PFSK-1 (cell line): ENCODE data around the gene ATP2A2.

Experiments
- FOXP2 ChIP-seq: optimal IDR thresholded peaks from 2 replicates; pipeline ENCODE3; 2011; ENCODE audit warnings: borderline replicate concordance, control low read depth, inconsistent platforms; ENCODE audit not compliant: insufficient read depth; ENCODE audit errors: extremely low read length, extremely low read depth
- POLR2AphosphoS5 ChIP-seq: IDR thresholded peaks from 2 replicates; pipeline ENCODE4 v1.6.1; 2012; ENCODE audit warnings: low read depth, mild to moderate bottlenecking, control low read depth, low read length, moderate library complexity
- SIN3A ChIP-seq: IDR thresholded peaks from 2 replicates; pipeline ENCODE4 v1.6.1; 2012; ENCODE audit warnings: mild to moderate bottlenecking, low read length, moderate library complexity, borderline replicate concordance; ENCODE audit not compliant: insufficient read depth
- TAF1 ChIP-seq: IDR thresholded peaks from 2 replicates; pipeline ENCODE4 v1.6.1; 2012; ENCODE audit warnings: low read length, control low read depth, borderline replicate concordance; ENCODE audit not compliant: insufficient read depth
- TF ChIP-seq, protein P1 (sequence below), 2 experiments: IDR thresholded peaks; 2 replicates each; pipeline versions ENCODE4 v1.6.1 to v1.8.0; 2011 to 2012; ENCODE audit warnings: low read depth in 2 of 2, low read length in 2 of 2, control low read depth in 1 of 2, inconsistent platforms in 1 of 2, mild to moderate bottlenecking in 1 of 2, moderate library complexity in 1 of 2; ENCODE audit not compliant: insufficient read depth in 1 of 2

Gene ATP2A2

DNA sequence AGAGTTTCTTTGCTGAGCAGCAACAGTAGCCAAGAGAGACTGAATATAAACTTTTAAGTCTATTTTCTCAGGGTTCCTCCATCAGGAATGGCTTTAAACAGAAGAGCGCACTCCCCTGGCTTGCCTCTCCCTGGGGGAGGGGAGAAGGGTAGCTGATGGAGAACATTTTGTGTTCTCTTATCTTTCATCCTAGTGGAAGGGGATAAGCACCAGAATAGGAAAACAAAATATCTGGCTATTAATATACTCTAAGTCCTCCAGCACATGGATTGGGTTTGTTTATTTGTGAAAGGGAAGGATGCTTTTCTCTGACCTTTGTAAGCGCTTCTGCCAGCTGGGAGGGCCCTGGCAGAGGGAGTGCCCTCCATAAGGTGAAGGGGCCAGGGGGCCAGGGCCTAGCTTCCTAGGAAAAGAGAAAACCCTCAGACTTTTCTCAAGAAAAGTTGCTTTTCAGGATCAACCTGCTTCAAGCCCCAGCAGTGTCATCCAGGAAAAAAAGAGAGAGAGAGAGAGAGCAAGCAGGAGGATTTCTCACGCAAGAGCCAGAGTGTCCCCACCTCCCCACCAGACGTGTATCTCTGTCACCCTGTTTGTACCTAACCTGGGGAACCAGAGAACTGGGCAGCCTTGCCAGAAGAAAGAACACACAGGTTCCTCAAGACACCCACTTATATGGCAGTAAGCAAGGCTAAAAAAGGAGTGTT is 34.3 kb upstream of the ATP2A2 start:
- TF ChIP-seq, protein P1, sequence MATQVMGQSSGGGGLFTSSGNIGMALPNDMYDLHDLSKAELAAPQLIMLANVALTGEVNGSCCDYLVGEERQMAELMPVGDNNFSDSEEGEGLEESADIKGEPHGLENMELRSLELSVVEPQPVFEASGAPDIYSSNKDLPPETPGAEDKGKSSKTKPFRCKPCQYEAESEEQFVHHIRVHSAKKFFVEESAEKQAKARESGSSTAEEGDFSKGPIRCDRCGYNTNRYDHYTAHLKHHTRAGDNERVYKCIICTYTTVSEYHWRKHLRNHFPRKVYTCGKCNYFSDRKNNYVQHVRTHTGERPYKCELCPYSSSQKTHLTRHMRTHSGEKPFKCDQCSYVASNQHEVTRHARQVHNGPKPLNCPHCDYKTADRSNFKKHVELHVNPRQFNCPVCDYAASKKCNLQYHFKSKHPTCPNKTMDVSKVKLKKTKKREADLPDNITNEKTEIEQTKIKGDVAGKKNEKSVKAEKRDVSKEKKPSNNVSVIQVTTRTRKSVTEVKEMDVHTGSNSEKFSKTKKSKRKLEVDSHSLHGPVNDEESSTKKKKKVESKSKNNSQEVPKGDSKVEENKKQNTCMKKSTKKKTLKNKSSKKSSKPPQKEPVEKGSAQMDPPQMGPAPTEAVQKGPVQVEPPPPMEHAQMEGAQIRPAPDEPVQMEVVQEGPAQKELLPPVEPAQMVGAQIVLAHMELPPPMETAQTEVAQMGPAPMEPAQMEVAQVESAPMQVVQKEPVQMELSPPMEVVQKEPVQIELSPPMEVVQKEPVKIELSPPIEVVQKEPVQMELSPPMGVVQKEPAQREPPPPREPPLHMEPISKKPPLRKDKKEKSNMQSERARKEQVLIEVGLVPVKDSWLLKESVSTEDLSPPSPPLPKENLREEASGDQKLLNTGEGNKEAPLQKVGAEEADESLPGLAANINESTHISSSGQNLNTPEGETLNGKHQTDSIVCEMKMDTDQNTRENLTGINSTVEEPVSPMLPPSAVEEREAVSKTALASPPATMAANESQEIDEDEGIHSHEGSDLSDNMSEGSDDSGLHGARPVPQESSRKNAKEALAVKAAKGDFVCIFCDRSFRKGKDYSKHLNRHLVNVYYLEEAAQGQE (IDR thresholded peaks at IDR 0.05; ENCODE audit: insufficient read depth in 1 of 2, low read depth in 2 of 2, low read length in 2 of 2), result no peak
- no peak for TF ChIP-seq POLR2AphosphoS5
- no peak for TF ChIP-seq TAF1
- no peak for TF ChIP-seq FOXP2
- TF ChIP-seq SIN3A, result no peak

DNA sequence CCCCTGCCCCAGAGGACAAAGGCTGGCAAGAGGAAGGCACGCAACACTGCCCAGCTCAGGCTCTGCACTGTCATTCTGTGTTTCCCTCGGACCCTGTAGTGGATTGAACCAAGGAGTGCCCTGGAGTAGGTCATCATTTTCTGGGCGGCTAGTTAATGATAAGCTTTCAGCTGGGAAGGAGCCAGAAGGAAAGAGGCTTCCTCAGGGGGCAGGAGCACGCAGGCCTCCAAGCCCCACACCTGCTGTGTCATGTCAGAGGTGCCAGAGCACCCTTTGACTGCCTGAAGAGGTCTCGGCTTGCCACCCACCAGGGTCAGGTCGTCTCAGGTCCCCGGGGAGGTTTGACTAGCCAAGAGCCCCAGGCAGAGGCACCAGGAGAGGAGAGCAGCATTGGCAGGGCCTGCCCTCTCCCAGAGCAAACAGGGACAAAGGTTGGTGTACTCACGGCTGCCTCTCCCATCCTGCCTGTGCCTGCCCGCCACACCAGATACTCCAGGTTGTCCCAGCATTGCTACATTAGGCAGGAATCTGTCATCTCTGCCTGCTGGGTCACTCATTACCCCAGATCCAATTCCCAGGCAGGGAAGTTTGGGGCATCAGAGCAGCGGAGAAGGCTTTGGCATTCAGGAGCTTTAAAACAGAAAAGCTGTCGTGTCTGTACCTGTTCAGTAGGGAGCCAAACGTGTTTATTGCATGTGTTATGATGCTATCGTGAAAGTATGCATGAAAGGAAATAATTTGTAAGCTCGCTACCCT is 33.5 kb upstream of the ATP2A2 start:
- TF ChIP-seq FOXP2 (no peak), TAF1 (no peak), SIN3A (no peak), POLR2AphosphoS5 (no peak)
- TF ChIP-seq, protein P1 (IDR thresholded peaks at IDR 0.05; ENCODE audit: insufficient read depth in 1 of 2, low read depth in 2 of 2, low read length in 2 of 2), result no peak

DNA sequence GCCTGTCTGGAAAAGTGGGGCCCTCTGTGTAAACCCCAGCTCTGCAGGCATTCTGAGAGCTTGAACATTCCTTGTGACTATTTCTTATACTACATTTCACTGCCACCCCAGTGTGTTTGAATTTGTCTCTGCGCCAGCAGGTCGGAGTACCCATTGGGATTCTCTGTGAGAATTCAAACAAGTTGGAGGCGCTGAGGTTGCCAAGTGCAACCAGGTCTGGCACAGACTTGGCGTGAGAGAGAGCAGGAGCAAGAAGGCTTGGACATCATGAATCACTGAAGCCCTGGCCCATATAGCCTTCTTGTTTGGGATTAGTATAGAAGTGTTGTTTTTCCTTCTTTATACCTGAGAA is 33.0 kb upstream of the ATP2A2 start:
- TF ChIP-seq POLR2AphosphoS5, result no peak
- TF ChIP-seq, protein P1 (IDR thresholded peaks at IDR 0.05; ENCODE audit: insufficient read depth in 1 of 2, low read depth in 2 of 2, low read length in 2 of 2), result no peak
- no peak for TF ChIP-seq FOXP2
- no peak for TF ChIP-seq TAF1
- TF ChIP-seq SIN3A, result no peak

DNA sequence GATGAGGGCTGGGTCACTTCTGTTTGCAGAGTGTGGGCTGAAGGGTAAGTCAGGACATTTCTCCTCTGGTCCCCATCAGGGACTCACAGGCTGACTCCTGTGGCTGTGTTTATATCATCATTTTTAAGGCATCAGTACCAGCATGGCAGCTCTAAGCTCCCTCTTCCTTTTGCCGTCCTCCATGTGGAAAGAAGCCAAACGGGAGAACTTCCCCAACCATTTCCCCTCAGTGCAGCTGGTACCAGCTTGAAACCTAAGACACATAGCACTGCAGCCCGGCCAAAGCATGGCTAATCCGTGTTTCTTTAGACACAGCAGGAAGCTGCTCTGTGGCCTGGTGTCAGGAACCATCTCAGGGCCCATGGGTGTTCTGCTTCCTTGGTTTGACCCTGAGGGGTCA is 31.9 kb upstream of the ATP2A2 start:
- TF ChIP-seq SIN3A (no peak), TAF1 (no peak), POLR2AphosphoS5 (no peak), FOXP2 (no peak)
- TF ChIP-seq, protein P1 (IDR thresholded peaks at IDR 0.05; ENCODE audit: insufficient read depth in 1 of 2, low read depth in 2 of 2, low read length in 2 of 2), result no peak

DNA sequence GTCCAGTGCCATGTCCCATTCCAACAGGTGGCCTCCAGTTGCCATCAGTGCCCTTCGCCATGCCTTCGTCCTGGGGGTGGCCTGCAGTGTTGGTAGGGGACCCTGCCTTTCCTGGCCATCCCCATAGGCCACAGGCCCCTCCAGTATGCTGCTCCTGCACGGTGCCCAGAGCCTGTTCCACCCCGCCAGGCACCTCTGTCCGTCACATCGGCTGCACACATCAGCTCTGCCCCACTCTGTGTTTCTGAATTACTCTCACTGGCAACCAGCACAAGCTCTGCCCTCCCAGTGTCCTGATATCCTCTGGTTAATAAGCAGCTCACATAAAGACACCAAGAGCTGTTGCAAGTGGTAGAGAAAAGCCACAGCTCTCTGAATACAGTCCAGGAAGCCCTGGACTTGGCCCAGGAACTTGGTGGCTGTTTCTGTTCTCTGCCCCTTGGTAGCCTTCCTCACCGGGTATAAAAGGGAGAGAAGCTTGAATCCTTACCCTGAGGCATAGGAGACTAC is 31.3 kb upstream of the ATP2A2 start:
- TF ChIP-seq SIN3A, result no peak
- TF ChIP-seq, protein P1 (IDR thresholded peaks at IDR 0.05; ENCODE audit: insufficient read depth in 1 of 2, low read depth in 2 of 2, low read length in 2 of 2), result no peak
